Suprapubic skin (tissue), 4 donors: ENCODE results near the gene DMWD.

Experiments used
- CTCF ChIP-seq, 2 donors: fragments of 200-600 bp in 1 of 2; fragments of 450-650 bp in 1 of 2; sonication (generic) in 1 of 2; IDR thresholded peaks; one replicate each; pipeline ENCODE4 v1.5.1; 2016 to 2019; ENCODE audit warnings: antibody characterized with exemption in 2 of 2, mild to moderate bottlenecking in 1 of 2, moderate library complexity in 1 of 2
- POLR2A ChIP-seq, 2 donors: fragments of 450-650 bp; IDR thresholded peaks; one replicate each; pipeline ENCODE4 v1.6.1; 2017; ENCODE audit warnings: antibody characterized with exemption in 2 of 2, mild to moderate bottlenecking in 2 of 2, moderate library complexity in 2 of 2
- POLR2AphosphoS5 ChIP-seq, 3 donors: sonication (generic); formaldehyde crosslinking; IDR thresholded peaks; one replicate each; pipeline ENCODE4 v1.6.1; 2017; ENCODE audit warnings: antibody characterized with exemption in 3 of 3

GRCh38 chr19:45842198-45842597 is 49.6 kb upstream of the DMWD start:
- TF ChIP-seq POLR2A (IDR thresholded peaks at IDR 0.05) (no peak), CTCF (IDR thresholded peaks at IDR 0.05) (no peak), POLR2AphosphoS5 (IDR thresholded peaks at IDR 0.05) (no peak)
